Breast epithelium (tissue), 4 donors: ENCODE data around the gene MYH6. TPM values are rescaled to one million over a fixed set of nuclear protein-coding genes. Genes with fewer than 3 reads are reported as not detected.

ENCODE experiments used
- DNase-seq, 2 donors: peaks; one replicate each; pipeline ENCODE4 v3.0.0-alpha.2; 2019; ENCODE audit warnings: low spot score in 2 of 2
- H3K27ac ChIP-seq, 2 donors: fragments of 200-600 bp; sonication (generic) in 1 of 2; one replicate each; pipeline ENCODE4 v1.5.1; 2016 to 2019; ENCODE audit warnings: mild to moderate bottlenecking in 1 of 2
- H3K27me3 ChIP-seq, 2 donors: fragments of 200-600 bp; sonication (generic) in 1 of 2; one replicate each; pipeline versions ENCODE4 v1.5.1 to v1.6.0; 2017 to 2019; ENCODE audit warnings: control low read depth in 1 of 2, mild to moderate bottlenecking in 1 of 2
- H3K36me3 ChIP-seq: fragments of 200-600 bp; one replicate; pipeline ENCODE4 v1.5.1; 2019
- H3K4me1 ChIP-seq, 2 donors: fragments of 200-600 bp; sonication (generic); one replicate each; pipeline ENCODE4 v1.5.1; 2016 to 2019; ENCODE audit warnings: control low read depth in 1 of 2
- H3K4me3 ChIP-seq, 3 donors: fragments of 200-600 bp; sonication (generic); 1 replicate in 2 of 3; 2 replicates in 1 of 3; pipeline ENCODE4 v1.5.1; 2016 to 2019; ENCODE audit warnings: mild to moderate bottlenecking in 3 of 3, moderate library complexity in 2 of 3
- H3K9me3 ChIP-seq, 2 donors: fragments of 200-600 bp; sonication (generic) in 1 of 2; one replicate each; pipeline ENCODE4 v1.5.1; 2016 to 2019; ENCODE audit warnings: control low read depth in 1 of 2
- POLR2A ChIP-seq: fragments of 450-650 bp; IDR thresholded peaks from one replicate; pipeline ENCODE4 v1.6.1; 2016; ENCODE audit warnings: antibody characterized with exemption, mild to moderate bottlenecking, moderate library complexity
- POLR2AphosphoS5 ChIP-seq, 3 donors: sonication (generic); formaldehyde crosslinking; IDR thresholded peaks; one replicate each; pipeline ENCODE4 v1.6.1; 2017; ENCODE audit warnings: antibody characterized with exemption in 3 of 3
- intact Hi-C: fragments of 100-400 bp; cut with DNase I; formaldehyde crosslinking; loops from one replicate; pipeline ENCODE4 v1.15.1; 2023; ENCODE audit warnings: low total_unique reads
- total RNA-seq, 3 donors: library from RNA; depleted of rRNA; stranded (reverse); fragments of >200 nt; gene quantifications; one replicate each; pipeline ENCODE4 v1.1.0, GENCODE V29; 2016
- TF ChIP-seq, protein P1 (sequence below), 3 donors: fragments of 450-650 bp; IDR thresholded peaks; one replicate each; pipeline ENCODE4 v1.5.1; 2016 to 2017; ENCODE audit warnings: antibody characterized with exemption in 3 of 3, mild to moderate bottlenecking in 3 of 3, moderate library complexity in 3 of 3

MYH6 gene
- total RNA-seq, 3 donors from 2014 or later: not detected

- Histone ChIP-seq H3K4me1 (no peaks in the 10 kb centered on the region), H3K4me3 (no peak overlapping the region), H3K27ac (no peak overlapping the region), H3K9me3 (no peaks in the 10 kb centered on the region), H3K27me3 (no peaks in the 10 kb centered on the region), H3K36me3 (no peaks in the 10 kb centered on the region)
- DNase-seq: no peak
- intact Hi-C loops: no loop called here
- TF ChIP-seq POLR2AphosphoS5 (IDR thresholded peaks at IDR 0.05) (no peak), POLR2A (no peak)
- TF ChIP-seq, protein P1, sequence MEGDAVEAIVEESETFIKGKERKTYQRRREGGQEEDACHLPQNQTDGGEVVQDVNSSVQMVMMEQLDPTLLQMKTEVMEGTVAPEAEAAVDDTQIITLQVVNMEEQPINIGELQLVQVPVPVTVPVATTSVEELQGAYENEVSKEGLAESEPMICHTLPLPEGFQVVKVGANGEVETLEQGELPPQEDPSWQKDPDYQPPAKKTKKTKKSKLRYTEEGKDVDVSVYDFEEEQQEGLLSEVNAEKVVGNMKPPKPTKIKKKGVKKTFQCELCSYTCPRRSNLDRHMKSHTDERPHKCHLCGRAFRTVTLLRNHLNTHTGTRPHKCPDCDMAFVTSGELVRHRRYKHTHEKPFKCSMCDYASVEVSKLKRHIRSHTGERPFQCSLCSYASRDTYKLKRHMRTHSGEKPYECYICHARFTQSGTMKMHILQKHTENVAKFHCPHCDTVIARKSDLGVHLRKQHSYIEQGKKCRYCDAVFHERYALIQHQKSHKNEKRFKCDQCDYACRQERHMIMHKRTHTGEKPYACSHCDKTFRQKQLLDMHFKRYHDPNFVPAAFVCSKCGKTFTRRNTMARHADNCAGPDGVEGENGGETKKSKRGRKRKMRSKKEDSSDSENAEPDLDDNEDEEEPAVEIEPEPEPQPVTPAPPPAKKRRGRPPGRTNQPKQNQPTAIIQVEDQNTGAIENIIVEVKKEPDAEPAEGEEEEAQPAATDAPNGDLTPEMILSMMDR (IDR thresholded peaks at IDR 0.05): no peak
These were observed 52.1 kb downstream of the MYH6 start for GRCh38 chr14:23355871-23356435.

- Histone ChIP-seq H3K9me3 (no peaks in the 10 kb centered on the region), H3K27me3 (no peaks in the 10 kb centered on the region), H3K27ac (no peak overlapping the region), H3K36me3 (no peaks in the 10 kb centered on the region), H3K4me3 (no peak overlapping the region), H3K4me1 (no peaks in the 10 kb centered on the region)
- no peak for DNase-seq
- intact Hi-C loops: no loop called here
- TF ChIP-seq, protein P1 (IDR thresholded peaks at IDR 0.05): no peak
These were observed 53.1 kb downstream of the MYH6 start for GRCh38 chr14:23354990-23355389.

DNA sequence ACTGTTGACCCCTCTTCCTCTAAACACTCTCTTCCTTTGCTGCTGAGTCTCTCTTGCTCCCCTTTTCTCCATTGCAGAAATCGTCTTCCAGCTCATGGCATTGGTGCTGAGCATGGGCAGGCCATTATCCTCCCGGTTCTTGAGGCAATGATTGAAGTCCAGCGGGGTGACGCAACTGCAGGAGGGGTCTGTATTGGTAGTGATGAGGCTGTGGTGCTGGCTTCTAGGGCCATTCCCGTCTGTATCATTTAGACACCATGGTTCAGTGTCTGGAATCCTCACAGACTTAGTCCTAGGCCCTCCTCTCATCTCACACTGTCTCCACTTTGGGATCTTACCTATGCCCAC, 54.7 kb downstream of the MYH6 start:
- Histone ChIP-seq H3K4me1 (no peaks in the 10 kb centered on the region), H3K27me3 (no peaks in the 10 kb centered on the region), H3K9me3 (no peaks in the 10 kb centered on the region), H3K36me3 (no peaks in the 10 kb centered on the region), H3K4me3 (no peak overlapping the region), H3K27ac (peak overlapping the region in 1 of 2 donors; percentile 75)
- intact Hi-C loops: no loop called here
- no peak for DNase-seq
- TF ChIP-seq POLR2AphosphoS5 (IDR thresholded peaks at IDR 0.05): no peak
- no peak for TF ChIP-seq POLR2A
- TF ChIP-seq, protein P1 (IDR thresholded peaks at IDR 0.05): no peak

DNA sequence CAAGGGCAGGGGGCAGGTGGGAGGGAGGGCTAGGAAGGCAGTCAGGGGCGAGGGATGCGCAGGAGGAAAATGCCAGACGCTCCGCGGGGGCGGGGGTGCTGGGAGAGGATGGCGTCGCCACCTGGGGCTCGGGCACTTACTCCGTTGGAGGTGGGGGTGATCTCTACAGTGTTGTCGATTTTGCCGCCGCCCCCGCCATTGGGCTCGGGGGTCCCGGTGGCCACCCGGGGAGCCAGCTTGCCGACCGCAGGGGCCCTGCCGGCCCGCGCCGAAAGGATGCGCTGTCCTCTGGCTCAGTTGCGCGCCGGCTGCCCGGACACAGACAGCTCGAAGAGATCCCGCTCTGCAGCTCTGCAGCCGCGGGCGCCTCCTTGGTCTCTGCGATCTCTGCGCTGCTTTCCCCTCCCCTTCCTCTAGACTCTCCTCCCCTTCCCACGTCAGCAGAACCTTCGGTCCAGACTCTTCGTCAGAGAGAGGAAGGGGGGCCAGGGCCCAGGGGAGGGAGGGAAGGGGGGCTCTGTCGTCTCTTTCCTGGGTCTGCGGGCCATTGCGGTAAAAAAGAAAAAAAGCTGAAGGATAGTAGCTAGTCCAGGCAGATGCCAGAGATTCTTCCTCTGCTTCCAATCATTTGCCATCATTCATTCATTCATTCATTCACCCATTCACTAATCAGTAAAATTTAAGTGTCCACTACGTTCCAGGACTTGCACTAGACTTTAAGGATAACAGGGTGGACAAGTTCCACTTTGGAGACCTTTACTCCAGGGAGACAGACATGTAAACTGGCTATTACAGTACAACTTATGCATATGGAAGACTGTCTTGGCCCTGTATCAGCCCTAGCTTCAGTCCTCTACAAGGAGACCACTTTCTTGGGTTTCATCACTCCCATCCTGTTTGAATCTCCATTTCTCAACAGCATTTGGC, 55.3 kb downstream of the MYH6 start, which contains the start of gene SLC22A17:
TSS of gene SLC22A17 (minus strand) at position 382 of the 927 bp plus-strand sequence.
- peak; percentile 48 for TF ChIP-seq POLR2A
- TF ChIP-seq, protein P1 (IDR thresholded peaks at IDR 0.05): no peak
- peak in 2 of 3 donors; percentile 28 to 65 for TF ChIP-seq POLR2AphosphoS5 (IDR thresholded peaks at IDR 0.05)

More for the DNA sequence above, 55.3 kb downstream of the MYH6 start, which contains the start of gene SLC22A17:
- Histone ChIP-seq H3K27me3 (no peaks in the 10 kb centered on the region), H3K9me3 (no peaks in the 10 kb centered on the region), H3K4me3 (peak within 1 kb of the TSS; percentile 50 to 89 (median 78)), H3K4me1 (no peaks in the 10 kb centered on the region), H3K27ac (peak within 1 kb of the TSS; percentile 48 to 75), H3K36me3 (no peaks in the 10 kb centered on the region)
- DNase-seq: peak; percentile 76 to 85
- intact Hi-C loops: no loop called here
